ENCODE measurements around the gene EXOC3L1. TPM values are rescaled to one million over a fixed set of nuclear protein-coding genes. Genes with fewer than 3 reads are reported as not detected.

EXOC3L1 gene
- total RNA-seq, 1 experiment from 2014 or later = 0.74 TPM

DNA sequence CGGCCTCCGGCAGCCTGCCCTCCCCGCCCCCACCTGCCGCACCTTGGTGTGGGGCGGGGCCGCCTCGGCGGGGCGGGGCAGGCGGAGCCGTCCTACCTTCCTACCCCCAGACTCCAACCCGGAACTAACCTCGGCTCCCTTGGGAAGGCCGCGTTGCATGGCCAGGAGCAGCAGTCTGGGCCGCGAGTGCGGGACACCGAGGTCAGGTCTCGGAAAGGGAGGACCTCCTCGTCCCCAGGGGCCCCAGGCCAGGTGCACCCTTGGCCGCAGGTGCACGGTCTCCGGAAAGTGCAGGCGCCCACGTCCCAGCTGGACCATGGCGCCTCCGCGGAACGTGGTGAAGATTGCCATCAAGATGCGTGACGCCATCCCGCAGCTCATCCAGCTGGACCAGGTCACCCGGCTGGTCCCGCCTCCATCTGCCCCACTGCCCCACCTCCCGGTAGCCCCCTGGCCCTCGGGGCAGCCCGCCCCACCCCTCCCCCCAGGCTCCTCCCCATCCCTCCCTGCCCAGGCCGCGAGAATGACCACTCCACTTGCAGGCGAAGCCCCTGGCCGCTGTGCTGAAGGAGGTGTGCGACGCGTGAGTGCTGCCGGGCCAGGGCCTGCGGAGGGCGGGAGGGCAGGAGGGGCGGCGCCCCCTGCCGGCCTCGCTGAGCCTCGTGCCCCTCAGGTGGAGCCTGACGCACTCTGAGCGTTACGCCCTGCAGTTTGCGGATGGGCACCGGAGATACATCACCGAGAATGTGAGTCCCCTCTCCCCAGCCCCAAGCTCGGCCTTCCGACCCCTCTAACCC lies 9.3 kb upstream of the EXOC3L1 start, which contains the start of gene ELMO3:
Gene ELMO3, plus strand, starts transcription at position 121 of the 797 bp plus-strand sequence. Its CDS starts 196 bp downstream, at position 317.
- peak; percentile 86 for DNase-seq (ENCODE audit: low spot score)

DNA sequence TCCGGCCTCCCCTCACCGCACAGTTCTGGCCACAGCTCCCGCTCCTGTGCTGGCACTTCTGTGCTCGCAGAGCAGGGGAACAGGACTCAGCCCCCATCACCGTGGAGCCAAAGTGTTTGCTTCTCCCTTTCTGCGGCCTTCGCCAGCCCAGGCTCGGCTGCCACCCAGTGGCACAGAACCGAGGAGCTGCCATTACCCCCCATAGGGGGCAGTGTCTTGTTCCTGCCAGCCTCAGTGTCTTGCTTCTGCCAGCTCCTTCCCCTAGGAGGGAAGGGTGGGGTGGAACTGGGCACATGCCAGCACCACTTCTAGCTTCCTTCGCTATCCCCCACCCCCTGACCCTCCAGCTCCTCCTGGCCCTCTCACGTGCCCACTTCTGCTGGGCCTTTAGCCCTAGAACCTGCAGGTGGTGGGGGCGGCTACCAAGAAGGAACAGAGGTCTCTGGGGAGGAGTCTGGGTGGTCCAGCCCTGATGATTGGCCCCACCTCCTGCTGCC lies 8.3 kb upstream of the EXOC3L1 start:
- DNase-seq (ENCODE audit: low spot score) = peak; percentile 82

DNA sequence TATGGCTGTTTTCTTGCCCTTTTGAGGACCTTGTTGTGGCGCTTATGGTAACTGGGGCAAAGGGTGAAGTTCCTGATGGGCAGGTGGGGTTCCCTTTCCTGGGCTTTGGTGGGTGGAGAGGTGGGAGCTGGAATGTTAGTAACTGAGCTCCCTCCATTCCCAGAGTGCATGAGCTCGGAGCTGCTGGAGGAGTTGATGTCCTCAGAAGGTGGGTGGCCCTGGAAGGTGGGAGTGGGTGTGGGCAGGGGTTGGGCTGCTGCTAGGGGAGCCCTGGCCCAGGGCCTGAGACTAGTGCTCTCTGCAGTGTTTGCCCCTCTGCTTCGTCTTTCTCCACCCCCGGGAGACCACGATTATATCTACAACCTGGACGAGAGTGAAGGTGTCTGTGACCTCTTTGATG lies 7.8 kb upstream of the EXOC3L1 start:
- DNase-seq (ENCODE audit: low spot score) = no peak

DNA sequence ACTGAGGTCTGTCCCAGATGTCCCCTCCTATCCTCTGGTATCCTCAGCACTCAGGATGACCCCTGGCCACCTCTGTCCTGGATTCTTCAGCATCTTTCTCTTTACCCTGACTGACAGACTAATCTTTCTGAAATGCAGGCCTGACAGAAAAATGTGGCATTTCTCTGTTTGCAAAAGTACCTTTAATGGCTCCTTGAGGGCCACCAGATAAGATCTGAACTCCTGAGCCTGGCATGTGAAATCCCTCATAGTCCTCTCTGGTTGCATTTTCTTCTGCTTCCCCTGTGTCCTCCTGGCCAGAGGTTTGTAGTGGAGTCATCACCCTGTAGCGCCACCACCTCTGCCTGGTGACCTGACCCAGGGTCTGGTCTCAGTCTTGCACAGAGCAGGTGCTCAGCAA lies 6.9 kb upstream of the EXOC3L1 start:
- DNase-seq (ENCODE audit: low spot score) = no peak

DNA sequence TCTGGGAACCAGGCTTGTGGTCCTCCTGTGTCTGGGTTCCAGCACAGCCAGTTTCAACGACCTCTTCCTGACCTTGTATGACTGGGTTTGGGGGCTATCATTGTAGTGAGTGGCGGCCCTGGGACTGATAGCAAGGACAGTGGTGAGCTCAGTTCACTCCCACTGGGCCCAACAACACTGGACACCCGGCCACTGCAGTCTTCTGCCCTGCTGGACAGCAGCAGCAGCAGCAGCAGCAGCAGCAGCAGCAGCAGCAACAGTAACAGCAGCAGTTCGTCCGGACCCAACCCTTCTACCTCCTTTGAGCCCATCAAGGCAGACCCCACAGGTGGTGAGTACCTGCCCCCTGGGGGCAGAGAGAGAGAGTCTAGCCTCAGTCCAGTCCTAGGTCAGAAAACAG lies 5.7 kb upstream of the EXOC3L1 start:
- no peak for DNase-seq (ENCODE audit: low spot score)

DNA sequence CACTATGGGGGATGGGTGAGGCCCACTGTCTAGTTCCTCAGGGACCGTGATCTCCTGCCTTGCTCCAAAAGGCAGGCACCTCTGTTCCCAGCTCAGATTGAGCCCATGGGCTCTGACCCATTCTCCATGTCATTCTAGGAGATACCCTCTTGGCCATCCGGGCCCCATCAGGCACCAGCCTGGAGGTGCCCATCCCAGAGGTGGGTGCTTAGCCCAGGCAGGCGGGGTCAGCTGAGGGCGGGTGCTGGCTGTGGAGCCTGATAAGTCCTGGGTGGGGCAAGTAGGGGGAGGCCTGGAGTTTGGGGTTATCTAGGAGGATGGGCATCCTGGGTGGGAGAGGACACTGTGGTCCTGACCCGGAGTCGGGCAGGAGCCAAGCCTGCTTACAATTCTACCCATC lies 4.3 kb upstream of the EXOC3L1 start:
- no peak for DNase-seq (ENCODE audit: low spot score)

DNA sequence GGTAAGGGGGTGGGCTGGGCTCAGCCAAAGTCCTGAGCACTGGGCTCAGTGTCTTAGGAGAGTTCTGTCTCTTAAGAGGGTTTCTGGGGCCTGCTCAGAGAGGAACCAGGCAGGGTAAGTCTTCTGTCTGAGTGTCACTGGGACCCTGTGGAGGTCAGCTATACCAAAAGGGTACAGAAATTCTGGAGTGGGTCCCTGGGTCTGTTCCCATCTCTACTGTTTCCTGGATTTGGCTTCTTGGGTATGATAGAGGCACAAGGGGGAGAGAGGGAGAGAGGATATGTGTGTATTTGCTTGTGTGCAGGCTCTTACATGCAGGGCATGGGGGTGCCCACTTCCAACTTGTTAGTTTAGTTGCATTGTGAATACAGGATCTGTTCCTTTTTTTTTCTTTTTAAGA lies 3.6 kb upstream of the EXOC3L1 start:
- DNase-seq (ENCODE audit: low spot score) = no peak

DNA sequence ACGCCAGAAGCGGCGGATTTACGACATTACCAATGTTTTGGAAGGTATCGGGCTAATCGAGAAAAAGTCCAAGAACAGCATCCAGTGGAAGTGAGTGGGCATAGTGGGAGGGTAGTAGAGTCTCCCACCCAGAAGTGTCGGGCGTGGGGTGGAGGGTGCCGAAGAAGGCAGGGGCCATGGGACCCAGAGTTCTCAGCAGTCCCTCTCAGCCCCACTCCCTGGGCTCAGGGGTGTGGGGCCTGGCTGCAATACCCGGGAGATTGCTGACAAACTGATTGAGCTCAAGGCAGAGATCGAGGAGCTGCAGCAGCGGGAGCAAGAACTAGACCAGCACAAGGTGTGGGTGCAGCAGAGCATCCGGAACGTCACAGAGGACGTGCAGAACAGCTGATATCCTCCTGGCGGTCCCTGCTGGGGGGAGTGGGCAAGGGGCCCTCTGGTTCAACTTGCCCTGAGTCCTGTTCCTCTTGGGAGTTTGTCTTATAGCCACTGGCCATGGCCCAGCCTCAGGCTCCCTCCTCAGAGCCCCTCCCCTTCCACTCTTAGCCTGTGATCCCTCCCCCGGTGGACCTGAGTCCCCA lies 2.9 kb upstream of the EXOC3L1 start:
- DNase-seq (ENCODE audit: low spot score) = no peak

DNA sequence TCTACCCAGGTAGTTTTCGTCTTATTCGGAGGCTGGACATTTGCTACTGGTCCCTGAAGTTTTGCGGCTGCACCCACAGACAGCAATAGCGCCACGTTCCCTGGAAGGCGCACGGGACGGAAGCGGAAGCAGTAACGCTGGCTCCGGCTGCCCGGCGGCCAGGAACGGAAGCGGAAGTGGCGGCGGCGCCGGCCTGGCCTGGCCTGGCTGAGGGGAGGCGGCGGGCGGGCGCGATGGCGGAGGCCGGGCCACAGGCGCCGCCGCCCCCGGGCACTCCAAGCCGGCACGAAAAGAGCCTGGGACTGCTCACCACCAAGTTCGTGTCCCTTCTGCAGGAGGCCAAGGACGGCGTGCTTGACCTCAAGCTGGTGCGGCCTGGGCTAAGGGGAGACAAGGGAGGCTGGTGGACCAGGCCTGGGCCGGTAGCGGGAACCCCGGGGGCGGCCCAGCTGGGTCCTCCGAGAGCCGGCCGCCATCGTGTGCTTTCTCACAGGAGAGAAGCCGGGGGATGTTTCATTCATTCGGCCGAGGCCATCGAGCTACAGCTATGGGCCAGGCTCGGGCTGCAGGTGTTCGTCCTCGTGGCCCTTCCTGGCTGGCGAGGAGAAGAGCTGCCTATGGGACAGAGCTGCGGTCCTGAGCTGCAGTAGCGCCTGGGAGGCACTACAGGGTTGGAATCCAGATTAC lies 2.2 kb upstream of the EXOC3L1 start, which contains the start of gene E2F4:
Gene E2F4, plus strand, starts transcription at position 161 of the 687 bp plus-strand sequence. Its CDS starts 73 bp downstream, at position 234.
- DNase-seq (ENCODE audit: low spot score) = peak; percentile 89

DNA sequence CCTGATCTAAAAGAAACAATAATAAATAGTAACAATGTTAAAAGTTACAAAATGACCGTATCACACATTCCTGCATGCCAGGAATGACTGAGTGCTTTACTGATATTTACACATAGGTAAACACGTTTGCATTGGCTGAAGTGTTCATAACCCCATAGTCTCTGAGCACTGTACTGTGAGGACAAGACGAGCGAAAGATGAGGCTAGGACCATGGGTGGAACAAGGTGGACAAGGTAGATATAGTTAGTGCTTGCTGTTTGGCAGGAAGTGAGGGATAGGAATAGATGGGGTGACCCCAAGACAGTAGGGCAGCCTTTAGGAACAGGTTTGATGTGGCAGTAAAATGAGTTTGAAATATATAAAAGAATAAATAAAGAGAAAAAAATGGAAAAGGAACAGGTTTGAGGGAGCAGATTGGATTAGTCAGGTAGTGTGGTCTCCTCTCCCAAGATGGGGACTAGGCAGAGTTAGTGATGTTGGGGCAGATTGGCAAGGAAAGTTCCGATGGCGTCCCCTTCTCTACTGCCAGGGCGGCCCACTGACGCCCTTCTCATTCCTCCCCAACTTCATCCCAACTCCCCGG lies 1.6 kb upstream of the EXOC3L1 start:
- DNase-seq (ENCODE audit: low spot score) = no peak

DNA sequence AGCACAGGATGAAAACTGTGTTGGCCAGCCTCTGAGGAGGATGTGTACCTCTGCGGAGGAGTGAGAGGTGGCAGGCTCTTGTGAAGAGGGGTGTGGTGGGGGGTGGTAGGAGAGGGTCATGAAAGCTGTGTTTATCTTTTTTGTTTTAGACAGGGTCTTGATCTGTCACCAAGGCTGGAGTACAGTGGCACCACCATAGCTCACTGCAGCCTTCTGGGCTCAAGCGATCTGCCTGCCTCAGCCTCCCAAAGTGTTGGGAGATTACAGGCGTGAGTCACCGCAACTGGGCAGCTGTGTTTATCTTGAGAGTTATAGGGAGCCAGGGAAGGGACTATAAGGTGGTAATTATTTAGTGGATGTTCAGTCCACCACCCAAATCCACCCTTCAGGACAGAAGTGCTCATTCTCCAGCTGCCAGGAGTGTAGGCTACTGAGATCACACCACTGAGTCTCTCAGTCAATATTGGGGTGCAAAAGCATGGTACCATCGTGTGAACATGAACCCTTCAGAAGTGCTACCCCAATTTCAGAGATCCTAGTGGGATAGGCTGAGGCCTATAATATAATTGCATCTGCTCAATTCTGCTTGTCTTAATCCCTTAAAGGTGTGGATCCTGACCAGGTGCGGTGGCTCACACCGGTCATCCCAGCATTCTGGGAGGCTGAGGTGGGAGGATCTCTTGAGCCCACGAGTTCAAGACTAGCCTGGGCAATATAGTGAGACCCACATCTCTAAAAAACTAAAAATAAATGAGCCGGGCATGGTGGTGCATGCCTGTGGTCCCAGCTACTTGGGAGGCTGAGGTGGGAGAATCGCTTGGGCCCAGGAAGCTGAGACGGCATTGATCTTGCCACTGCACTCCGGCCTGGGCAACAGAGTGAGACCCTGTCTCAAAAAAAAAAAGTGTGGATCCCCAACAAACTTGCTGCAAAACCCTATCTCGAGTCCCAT lies 788 bp upstream of the EXOC3L1 start:
- no peak for DNase-seq (ENCODE audit: low spot score)

DNA sequence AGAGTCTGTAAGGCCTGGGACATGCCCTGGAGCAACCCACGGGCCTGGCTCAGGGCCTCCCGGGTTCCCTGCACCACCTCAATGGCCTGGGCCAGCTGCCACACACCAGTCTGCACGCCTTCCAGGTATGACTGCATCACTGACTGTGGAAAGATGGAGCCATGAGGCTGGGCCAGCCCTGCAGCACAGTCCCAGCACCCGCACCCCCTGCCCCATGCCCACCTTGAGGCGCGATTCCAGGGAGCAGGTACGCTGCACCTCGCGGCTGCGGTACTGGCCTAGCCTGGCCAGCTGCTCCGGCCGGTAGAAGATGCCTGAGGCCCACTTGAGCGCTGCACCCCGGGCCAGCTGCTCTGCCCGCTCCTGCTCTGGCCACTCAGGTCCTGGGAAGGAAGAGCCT lies 1.1 kb downstream of the EXOC3L1 start:
- no peak for DNase-seq (ENCODE audit: low spot score)

DNA sequence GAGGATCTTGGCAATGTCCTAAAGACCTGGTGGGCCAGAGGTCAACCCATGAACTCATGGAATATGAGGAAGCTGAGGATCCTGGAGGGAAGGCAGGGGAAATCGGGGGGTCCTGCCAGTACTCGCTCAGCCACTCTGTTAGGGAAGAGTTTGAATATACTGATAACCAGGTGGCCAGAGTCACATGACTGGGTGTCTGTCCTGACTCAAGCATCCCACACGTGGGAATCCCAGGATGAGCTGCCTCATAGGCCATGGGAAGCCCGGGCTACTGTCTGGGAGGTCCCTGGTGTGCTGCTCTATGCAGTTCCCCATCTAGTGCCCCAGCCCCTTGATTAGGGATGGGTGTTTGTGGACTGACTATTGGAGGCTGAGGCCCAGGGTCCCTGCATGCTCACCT lies 1.6 kb downstream of the EXOC3L1 start:
- no peak for DNase-seq (ENCODE audit: low spot score)

DNA sequence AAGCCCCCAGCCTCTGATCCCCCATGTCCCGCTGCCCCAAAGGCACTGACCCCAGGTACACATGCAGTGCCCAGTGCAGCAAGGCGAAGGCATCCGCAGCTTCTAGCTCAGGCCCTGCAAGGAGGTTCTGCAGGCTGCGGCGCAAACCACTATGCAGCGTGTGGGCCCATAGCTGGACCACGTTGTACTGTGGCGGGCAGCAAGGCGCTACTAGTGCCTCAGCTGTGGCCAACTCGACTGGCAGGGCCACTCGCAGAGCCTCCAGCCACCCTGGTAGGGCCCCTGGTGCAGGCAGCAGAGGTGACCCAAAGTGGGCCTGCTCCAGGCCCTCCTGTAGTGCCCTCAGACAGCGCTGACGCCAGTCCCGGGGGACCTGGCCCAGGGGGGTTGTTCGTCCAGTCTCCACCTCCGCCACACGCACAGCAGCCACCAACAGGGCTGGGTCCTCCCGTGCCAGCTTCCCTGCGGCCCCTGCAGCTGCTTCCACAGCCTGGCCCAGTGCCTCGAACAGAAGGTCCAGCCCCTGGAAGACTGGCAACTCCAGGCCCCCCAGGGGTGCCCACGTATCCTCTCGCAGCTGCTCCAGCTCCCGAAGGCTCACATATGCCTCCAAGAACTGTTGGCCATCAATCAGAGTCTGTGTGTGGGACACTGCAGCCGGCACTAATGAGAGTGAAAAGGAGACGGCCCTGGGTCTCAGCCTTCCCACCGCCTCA lies 2.6 kb downstream of the EXOC3L1 start:
- no peak for DNase-seq (ENCODE audit: low spot score)

DNA sequence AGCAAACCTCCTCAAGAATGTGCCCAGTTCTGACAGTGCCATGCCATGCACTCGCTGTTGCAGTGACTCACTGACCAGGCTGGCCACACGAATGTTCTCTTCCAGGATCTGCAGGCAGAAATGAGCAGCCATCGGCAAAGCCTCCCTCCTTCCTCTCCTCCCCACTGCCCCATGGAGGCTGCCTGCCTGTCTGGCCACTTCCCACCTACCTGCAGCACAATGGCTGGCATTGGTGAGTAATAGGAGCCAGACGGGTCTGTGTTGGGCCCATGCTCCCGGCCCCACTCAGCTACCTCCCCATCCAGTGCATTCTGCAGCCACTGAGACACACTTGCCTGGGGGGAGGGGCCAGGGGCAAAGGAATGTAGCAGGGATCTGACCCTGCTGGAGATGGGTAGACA lies 3.4 kb downstream of the EXOC3L1 start:
- DNase-seq (ENCODE audit: low spot score) = no peak

DNA sequence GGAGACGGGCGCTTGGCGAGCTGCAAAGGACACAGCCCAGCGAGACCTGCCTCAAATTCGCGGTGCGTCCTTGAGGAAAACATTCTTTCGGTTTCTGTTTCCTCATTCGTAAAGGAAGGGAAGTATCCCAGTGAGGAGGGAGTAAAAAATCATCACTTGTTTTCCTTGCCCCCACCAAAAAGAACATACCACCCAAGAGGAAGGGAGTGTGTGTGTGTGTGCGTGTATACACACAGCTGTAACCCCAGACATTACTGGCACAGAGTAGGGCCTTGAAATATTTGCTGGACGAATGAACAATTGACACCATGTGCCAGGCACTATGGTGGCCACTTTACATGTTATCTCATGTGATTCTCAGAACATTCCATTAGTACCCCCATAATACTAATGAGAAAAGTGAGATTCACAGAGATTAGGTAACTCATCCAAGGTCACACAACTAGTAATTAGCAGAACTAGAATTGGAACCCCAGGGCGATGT lies 4.2 kb downstream of the EXOC3L1 start:
- DNase-seq (ENCODE audit: low spot score) = no peak

DNA sequence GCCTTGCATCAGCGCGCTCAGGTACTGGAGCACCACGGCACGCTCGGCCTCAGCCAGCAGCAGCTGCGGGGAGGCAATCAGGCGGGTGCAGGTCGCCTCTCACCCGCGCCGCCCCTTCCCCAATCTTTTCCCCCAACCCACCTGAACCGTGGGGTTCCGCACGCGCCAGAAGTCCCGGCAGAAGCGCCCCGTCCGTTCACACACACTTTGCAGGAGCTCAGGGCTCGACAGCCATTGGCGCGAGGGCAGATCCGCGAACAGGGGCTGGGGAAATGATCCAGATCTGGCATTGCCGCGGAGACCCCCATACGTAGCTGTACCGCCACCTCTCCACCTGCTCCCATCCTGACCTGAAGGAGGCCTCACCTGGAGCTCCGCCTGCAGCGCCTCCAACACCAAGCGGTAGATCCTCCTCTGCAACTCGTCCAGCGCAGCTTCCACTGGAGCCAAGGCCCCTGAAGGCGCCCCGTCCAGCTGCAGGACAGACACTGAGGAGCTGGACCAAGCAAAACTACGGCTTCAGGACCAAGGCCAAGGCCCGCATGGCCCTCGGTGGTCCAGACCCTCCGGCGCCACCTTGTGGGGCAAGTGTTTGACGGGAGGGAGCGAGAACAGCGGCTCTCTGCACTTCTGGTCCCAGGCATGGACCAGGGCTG lies 4.8 kb downstream of the EXOC3L1 start:
- peak; percentile 92 for DNase-seq (ENCODE audit: low spot score)

DNA sequence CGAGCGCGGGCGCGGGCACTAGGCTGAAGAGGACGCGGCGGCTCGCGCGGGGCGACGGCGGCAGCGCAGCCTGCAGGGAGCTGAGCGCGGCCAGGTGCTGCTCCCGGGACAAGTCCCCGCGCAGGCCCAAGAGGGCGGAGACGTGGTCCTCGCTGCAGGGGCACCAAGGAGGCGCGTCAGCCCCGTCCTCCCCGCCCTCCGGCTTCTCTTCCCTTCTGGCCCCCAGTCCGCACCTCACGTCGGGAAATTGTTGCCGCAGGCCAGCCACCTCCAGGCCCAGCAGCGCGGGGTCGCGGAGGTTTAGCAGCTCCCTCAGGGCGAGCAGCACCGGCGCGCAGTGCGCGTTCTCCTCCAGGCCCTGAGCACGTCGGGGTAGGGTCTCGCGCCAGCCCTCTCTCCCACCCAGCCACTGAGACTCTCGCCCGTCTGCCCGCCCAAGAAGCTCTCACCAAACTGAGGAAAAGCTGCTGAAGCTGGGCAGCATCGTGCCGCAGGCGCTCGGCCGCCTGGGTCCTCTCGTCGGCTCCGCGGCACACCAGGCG lies 5.4 kb downstream of the EXOC3L1 start:
- no peak for DNase-seq (ENCODE audit: low spot score)

Measured in HT-29 (cell line).